Bronchial epithelial cell (primary cell): ENCODE data around the gene TMTC1. TPM values are rescaled to one million over a fixed set of nuclear protein-coding genes. Genes with fewer than 3 reads are reported as not detected.

Source experiments
- DNase-seq: peaks from one replicate; pipeline ENCODE4 v3.0.0-alpha.2; 2010; ENCODE audit warnings: low read depth
- FAIRE-seq: peaks from 2 replicates; lab custom pipeline; 2011; peaks lifted over from hg19 to GRCh38; lab: Jason Lieb, UNC
- H3K27me3 ChIP-seq: 2 replicates; pipeline ENCODE4 v1.5.1; 2011; ENCODE audit warnings: low read length; ENCODE audit not compliant: control insufficient read depth, insufficient read depth
- H3K36me3 ChIP-seq: 2 replicates; pipeline ENCODE4 v1.5.1; 2011; ENCODE audit warnings: low read length; ENCODE audit not compliant: control insufficient read depth, insufficient read depth
- H3K4me3 ChIP-seq: 2 replicates; pipeline ENCODE4 v1.5.1; 2011; ENCODE audit warnings: mild to moderate bottlenecking, low read depth, low read length, control low read depth
- CTCF ChIP-seq: IDR thresholded peaks from 2 replicates; pipeline ENCODE4 v1.5.1; 2011; ENCODE audit warnings: mild to moderate bottlenecking, moderate library complexity, low read length, control low read depth, inconsistent platforms; ENCODE audit not compliant: insufficient read depth, severe bottlenecking
- total RNA-seq: library from RNA; depleted of rRNA; stranded (reverse); fragments of >200 nt; gene quantifications from 2 replicates; pipeline ENCODE4 v1.2.1, GENCODE V29; 2014

The TMTC1 gene
- total RNA-seq, 1 donor from 2014 or later = 4.5 TPM

GRCh38 chr12:29759950-29760349, 23.8 kb downstream of the TMTC1 start:
- H3K36me3 ChIP-seq = no peaks in the 10 kb centered on the region
- H3K27me3 ChIP-seq = no peaks in the 10 kb centered on the region
- H3K4me3 ChIP-seq = no peak overlapping the region
- TF ChIP-seq CTCF = no peak
- no peak for FAIRE-seq
- no peak for DNase-seq

GRCh38 chr12:29756741-29757390, 26.9 kb downstream of the TMTC1 start:
- Histone ChIP-seq H3K36me3 (no peaks in the 10 kb centered on the region), H3K4me3 (no peak overlapping the region), H3K27me3 (no peaks in the 10 kb centered on the region)
- DNase-seq = peak; percentile 60
- FAIRE-seq = no peak
- TF ChIP-seq CTCF = no peak

- DNase-seq = no peak
- peak; percentile 32 for FAIRE-seq
- Histone ChIP-seq H3K36me3 (no peaks in the 10 kb centered on the region), H3K4me3 (no peak overlapping the region), H3K27me3 (no peaks in the 10 kb centered on the region)
- no peak for TF ChIP-seq CTCF
Observed at GRCh38 chr12:29754235-29755189, 29.2 kb downstream of the TMTC1 start.

- FAIRE-seq (no peak), DNase-seq (no peak)
- Histone ChIP-seq H3K36me3 (no peaks in the 10 kb centered on the region), H3K27me3 (no peaks in the 10 kb centered on the region), H3K4me3 (no peak overlapping the region)
- TF ChIP-seq CTCF = no peak
Observed at GRCh38 chr12:29752121-29752520, 31.6 kb downstream of the TMTC1 start.

GRCh38 chr12:29751676-29752075, 32.1 kb downstream of the TMTC1 start:
- no peak for TF ChIP-seq CTCF
- no peaks in the 10 kb centered on the region for H3K36me3 ChIP-seq
- no peak overlapping the region for H3K4me3 ChIP-seq
- no peaks in the 10 kb centered on the region for H3K27me3 ChIP-seq
- no peak for FAIRE-seq
- no peak for DNase-seq
